ELF-1 (cell line): Measurements from ENCODE around the gene CDRT15L2.
"Not testable (repeated sequence)": the region's sequence is repeated elsewhere in the genome, so short reads cannot be mapped to it uniquely, and the experiment has no call there.

Source experiments
- DNase-seq: peaks from one replicate; pipeline ENCODE4 v3.0.0-alpha.2; 2016; ENCODE audit warnings: low read depth, low spot score

The CDRT15L2 gene

GRCh38 chr17:20573216-20573615 lies 6.3 kb upstream of the CDRT15L2 start:
- not testable (repeated sequence) for DNase-seq

GRCh38 chr17:20575071-20575470 lies 4.5 kb upstream of the CDRT15L2 start:
- DNase-seq = not testable (repeated sequence)

GRCh38 chr17:20583891-20584577 lies 4.5 kb downstream of the CDRT15L2 start:
- not testable (repeated sequence) for DNase-seq

DNA sequence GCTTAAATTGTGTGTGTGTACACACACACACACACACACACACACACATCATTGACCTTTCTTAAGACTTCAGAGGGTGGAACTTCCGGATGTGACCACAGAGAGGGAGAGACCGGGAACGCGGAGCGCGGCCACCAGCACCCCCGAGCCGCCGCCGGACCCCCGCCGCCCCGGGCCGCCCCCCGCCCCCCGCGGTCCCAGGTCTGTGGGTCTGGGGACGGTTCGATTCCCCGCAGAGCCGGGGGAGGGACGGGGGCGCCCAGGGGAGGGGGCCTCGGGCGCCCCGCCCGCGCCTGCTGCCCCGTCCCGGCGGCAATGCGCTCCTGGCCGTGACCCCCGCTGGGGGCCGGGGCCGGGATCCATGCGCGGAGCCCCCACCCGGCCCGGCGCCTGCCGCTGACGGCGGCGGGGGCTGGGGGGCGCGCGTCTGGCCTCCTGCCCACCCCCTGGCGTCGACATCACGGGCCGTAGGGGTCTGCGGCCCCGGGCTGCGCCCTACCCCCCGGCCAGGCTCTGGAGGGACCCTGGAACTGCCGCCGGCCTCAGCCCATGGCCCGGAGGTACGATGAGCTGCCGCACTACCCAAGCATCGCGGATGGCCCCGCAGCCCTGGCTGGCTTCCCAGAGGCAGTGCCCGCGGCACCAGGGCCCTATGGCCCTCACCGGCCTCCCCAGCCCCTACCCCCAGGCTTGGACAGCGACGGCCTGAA lies 9.4 kb downstream of the CDRT15L2 start:
- not testable (repeated sequence) for DNase-seq

DNA sequence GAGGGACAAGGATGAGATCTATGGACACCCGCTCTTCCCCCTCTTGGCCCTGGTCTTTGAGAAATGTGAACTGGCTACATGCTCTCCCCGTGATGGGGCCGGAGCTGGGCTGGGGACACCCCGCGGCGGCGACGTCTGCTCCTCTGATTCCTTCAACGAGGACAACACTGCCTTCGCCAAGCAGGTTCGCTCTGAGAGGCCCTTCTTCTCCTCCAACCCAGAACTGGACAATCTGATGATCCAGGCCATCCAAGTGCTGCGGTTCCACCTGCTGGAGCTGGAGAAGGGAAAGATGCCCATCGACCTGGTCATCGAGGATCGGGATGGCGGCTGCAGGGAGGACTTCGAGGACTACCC lies 9.9 kb downstream of the CDRT15L2 start:
- DNase-seq = not testable (repeated sequence)

DNA sequence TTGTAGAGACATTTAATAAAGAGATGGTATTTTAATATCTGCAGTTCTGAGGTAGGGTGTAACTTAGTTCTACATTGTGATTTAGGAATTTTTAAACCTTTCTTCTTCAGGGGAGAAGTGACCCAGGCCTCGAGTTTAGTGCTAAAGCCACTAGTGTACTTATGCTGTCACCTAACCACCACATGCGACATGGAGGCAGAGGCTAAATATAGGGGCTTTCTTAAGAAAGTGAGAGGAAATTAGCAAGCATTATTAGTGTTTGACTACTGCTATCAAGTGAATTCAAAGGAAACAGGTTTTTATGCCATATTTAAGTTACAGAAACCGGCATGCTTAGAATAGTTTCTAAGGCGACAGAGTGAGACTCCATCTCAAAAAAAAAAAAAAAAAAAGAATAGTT lies 11.5 kb downstream of the CDRT15L2 start:
- not testable (repeated sequence) for DNase-seq

DNA sequence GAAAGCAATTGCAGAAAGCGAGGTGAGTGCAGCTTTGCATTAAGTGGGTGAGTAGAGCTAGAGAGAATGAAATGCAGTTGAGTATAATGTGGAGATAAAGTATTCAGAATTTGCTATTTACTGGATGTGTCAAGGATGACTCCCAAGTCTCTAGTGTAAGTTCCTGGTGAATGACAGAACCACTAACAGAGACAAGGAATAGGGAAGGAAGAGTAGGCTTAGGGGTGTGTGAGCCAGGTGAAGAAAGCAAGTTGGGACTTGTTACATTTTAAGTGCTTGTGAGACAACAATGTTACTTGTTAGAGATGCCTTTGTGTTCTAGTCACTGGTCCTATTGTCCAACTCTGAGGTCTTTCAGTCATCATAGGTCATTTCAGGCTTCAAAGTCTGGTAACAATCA lies 26.0 kb downstream of the CDRT15L2 start:
- not testable (repeated sequence) for DNase-seq

GRCh38 chr17:20609490-20609889 lies 30.0 kb downstream of the CDRT15L2 start:
- DNase-seq = not testable (repeated sequence)

- no peak for DNase-seq
These were observed 31.8 kb downstream of the CDRT15L2 start for GRCh38 chr17:20611309-20611708.

- DNase-seq = no peak
These were observed 33.1 kb downstream of the CDRT15L2 start for GRCh38 chr17:20612635-20613034.

- DNase-seq = no peak
These were observed 33.7 kb downstream of the CDRT15L2 start for GRCh38 chr17:20613248-20613647.

DNA sequence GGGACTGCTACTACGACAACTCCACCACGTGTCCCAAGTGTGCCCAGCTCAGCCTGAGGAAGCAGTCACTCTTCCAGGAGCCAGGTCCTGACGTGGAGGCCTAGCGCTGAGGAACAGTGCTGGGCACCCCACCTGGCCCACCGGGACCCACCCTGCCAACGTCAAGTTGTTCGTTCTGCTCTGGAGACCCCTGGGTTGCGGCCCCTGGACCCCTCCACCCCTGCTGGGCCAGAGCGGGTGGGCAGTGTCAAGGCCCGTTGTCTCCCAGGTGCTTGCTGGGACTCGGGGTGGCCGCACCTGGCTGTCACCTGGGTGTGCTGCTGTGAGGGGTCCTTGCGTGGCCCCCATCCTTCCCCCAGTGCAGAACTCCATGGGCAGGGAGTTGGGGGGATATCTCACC lies 34.4 kb downstream of the CDRT15L2 start:
- no peak for DNase-seq

DNA sequence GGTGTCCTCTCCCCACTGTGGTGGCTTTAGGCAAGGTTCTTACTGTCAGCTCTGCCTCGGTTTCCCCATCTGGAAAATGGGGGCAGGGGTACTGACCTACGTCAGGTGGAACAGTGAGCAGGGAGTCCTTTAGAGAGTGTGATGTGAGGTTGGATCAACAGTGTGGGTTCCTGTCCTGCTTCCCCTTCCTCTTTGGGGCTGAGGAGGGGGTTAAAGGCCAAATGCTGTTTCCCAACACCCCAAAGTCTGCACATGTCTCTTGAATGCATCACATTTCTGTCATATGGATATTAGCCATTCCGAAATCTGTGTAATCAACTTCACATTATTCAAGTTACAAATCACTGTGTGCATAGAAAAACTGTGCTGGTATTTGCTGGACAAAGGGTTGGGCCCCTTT lies 35.9 kb downstream of the CDRT15L2 start:
- not testable (repeated sequence) for DNase-seq
